Neuronal stem cell (in vitro differentiated cells): ENCODE results near the gene ARHGAP26.
A peak's percentile ranks its signal among the peaks of the same experiment; 100 is the strongest.

Experiments
- DNase-seq: peaks from one replicate; pipeline ENCODE4 v3.0.0-alpha.2; 2013; ENCODE audit warnings: low spot score
- H2AFZ ChIP-seq: one replicate; pipeline ENCODE4 v1.6.1; 2013; ENCODE audit warnings: mild to moderate bottlenecking, low read length, inconsistent platforms
- H2AK5ac ChIP-seq: 2 replicates; pipeline ENCODE4 v1.6.1; 2013; ENCODE audit warnings: low read depth, mild to moderate bottlenecking, inconsistent platforms, low read length, moderate library complexity, mixed read lengths
- H2BK120ac ChIP-seq: 2 replicates; pipeline ENCODE4 v1.6.1; 2013; ENCODE audit warnings: low read depth, mild to moderate bottlenecking, inconsistent platforms, low read length, moderate library complexity, mixed read lengths
- H2BK12ac ChIP-seq: one replicate; pipeline ENCODE4 v1.6.1; 2013; ENCODE audit warnings: low read length, inconsistent platforms
- H2BK15ac ChIP-seq: 2 replicates; pipeline ENCODE4 v1.6.1; 2013; ENCODE audit warnings: mild to moderate bottlenecking, low read length, inconsistent platforms, mixed read lengths
- H2BK5ac ChIP-seq: one replicate; pipeline ENCODE4 v1.6.1; 2013; ENCODE audit warnings: inconsistent platforms, mild to moderate bottlenecking, low read length, moderate library complexity
- H3K14ac ChIP-seq: one replicate; pipeline ENCODE4 v1.6.1; 2013; ENCODE audit warnings: low read length, inconsistent platforms
- H3K18ac ChIP-seq: 2 replicates; pipeline ENCODE4 v1.6.1; 2013; ENCODE audit warnings: low read length, inconsistent platforms
- H3K23ac ChIP-seq: 2 replicates; pipeline ENCODE4 v1.6.1; 2013; ENCODE audit warnings: low read depth, mild to moderate bottlenecking, mixed read lengths, low read length, inconsistent platforms; ENCODE audit not compliant: poor library complexity
- H3K27ac ChIP-seq: replicated peaks from 3 replicates; pipeline ENCODE4 v1.5.1; 2013; ENCODE audit warnings: low read length, inconsistent platforms
- H3K27me3 ChIP-seq, 3 experiments: 2 replicates each; pipeline ENCODE4 v1.6.1; 2013; ENCODE audit warnings: low read length in 3 of 3, mild to moderate bottlenecking in 2 of 3, inconsistent platforms in 1 of 3, low read depth in 1 of 3, mixed read lengths in 1 of 3, moderate library complexity in 1 of 3; ENCODE audit not compliant: control insufficient read depth in 3 of 3, insufficient read depth in 3 of 3
- H3K36me3 ChIP-seq, 2 donors: replicated peaks in 1 of 2; 2 replicates each; pipeline ENCODE4 v1.6.1; 2013; ENCODE audit warnings: low read length in 2 of 2; ENCODE audit not compliant: control insufficient read depth in 2 of 2, insufficient read depth in 2 of 2
- H3K4ac ChIP-seq: 2 replicates; pipeline ENCODE4 v1.6.1; 2013; ENCODE audit warnings: inconsistent platforms, mild to moderate bottlenecking, low read length, moderate library complexity
- H3K4me1 ChIP-seq, 2 donors: 1 replicate in 1 of 2; 2 replicates in 1 of 2; pipeline ENCODE4 v1.6.1; 2013; ENCODE audit warnings: low read length in 2 of 2, low read depth in 1 of 2; ENCODE audit not compliant: control insufficient read depth in 2 of 2, insufficient read depth in 1 of 2
- H3K4me2 ChIP-seq: one replicate; pipeline ENCODE4 v1.6.1; 2013; ENCODE audit warnings: mild to moderate bottlenecking, low read length, inconsistent platforms; ENCODE audit not compliant: insufficient read depth, poor library complexity, severe bottlenecking
- H3K4me3 ChIP-seq, 2 donors: 2 replicates each; pipeline ENCODE4 v1.5.1; 2013; ENCODE audit warnings: low read length in 2 of 2, mild to moderate bottlenecking in 2 of 2, inconsistent platforms in 1 of 2, moderate library complexity in 1 of 2
- H3K79me1 ChIP-seq: one replicate; pipeline ENCODE4 v1.6.1; 2013; ENCODE audit warnings: low read depth, mild to moderate bottlenecking, inconsistent platforms, low read length, moderate library complexity
- H3K9ac ChIP-seq: one replicate; pipeline ENCODE4 v1.6.1; 2013; ENCODE audit warnings: mild to moderate bottlenecking, low read depth, low read length, inconsistent platforms; ENCODE audit not compliant: poor library complexity
- H3K9me3 ChIP-seq, 2 donors: replicated peaks in 1 of 2; 2 replicates each; pipeline versions ENCODE3 to v1.6.1; 2013; ENCODE audit warnings: low read length in 2 of 2, mild to moderate bottlenecking in 2 of 2, inconsistent platforms in 1 of 2, low read depth in 1 of 2, mixed read lengths in 1 of 2, moderate library complexity in 1 of 2; ENCODE audit not compliant: control insufficient read depth in 2 of 2, insufficient read depth in 1 of 2
- H4K8ac ChIP-seq: one replicate; pipeline ENCODE4 v1.6.1; 2013; ENCODE audit warnings: low read depth, mild to moderate bottlenecking, inconsistent platforms, low read length, moderate library complexity
- H4K91ac ChIP-seq: one replicate; pipeline ENCODE4 v1.6.1; 2013; ENCODE audit warnings: low read length, low read depth, mild to moderate bottlenecking, inconsistent platforms; ENCODE audit not compliant: poor library complexity
- WGBS, 2 donors: extraction: QIAGEN DNeasy Blood & Tissue Kit; methylation state at CpG; one replicate each; pipeline ENCODE4 v1.1.7; 2013; ENCODE audit warnings: missing lambda C conversion rate in 2 of 2, mixed read lengths in 1 of 2; ENCODE audit not compliant: insufficient read length in 2 of 2, insufficient replicate concordance in 1 of 2; ENCODE audit errors: extremely low coverage in 2 of 2; 5-methylcytosine and 5-hydroxymethylcytosine counted together

Gene ARHGAP26

GRCh38 chr5:143165049-143165880 is 395.1 kb downstream of the ARHGAP26 start:
- no peak overlapping the region for H4K91ac ChIP-seq
- H3K14ac ChIP-seq: no peak overlapping the region
- no CpG with 5 or more reads among the region's 12 CpGs for WGBS, 2 donors
- H3K27ac ChIP-seq: no peak overlapping the region
- no peak overlapping the region for H3K23ac ChIP-seq
- peaks cover 2 to 10% of the 10 kb centered on the region in 2 donors for H3K4me1 ChIP-seq
- no peak overlapping the region for H3K4me2 ChIP-seq
- H3K27me3 ChIP-seq: no peaks in the 10 kb centered on the region
- H2BK5ac ChIP-seq: no peak overlapping the region
- H3K36me3 ChIP-seq: no peaks in the 10 kb centered on the region
- H3K9me3 ChIP-seq: no peaks in the 10 kb centered on the region
- no peak for DNase-seq
- no peak overlapping the region for H3K4me3 ChIP-seq
- no peak overlapping the region for H4K8ac ChIP-seq
- H2BK120ac ChIP-seq: no peak overlapping the region
- no peak overlapping the region for H2BK12ac ChIP-seq
- H3K18ac ChIP-seq: no peak overlapping the region
- H3K79me1 ChIP-seq: no peaks in the 10 kb centered on the region
- no peak overlapping the region for H3K9ac ChIP-seq
- H3K4ac ChIP-seq: no peak overlapping the region
- no peak overlapping the region for H2AK5ac ChIP-seq
- H2BK15ac ChIP-seq: no peak overlapping the region
- no peak overlapping the region for H2AFZ ChIP-seq

GRCh38 chr5:143166090-143166489 is 395.9 kb downstream of the ARHGAP26 start:
- Histone ChIP-seq H3K79me1 (no peaks in the 10 kb centered on the region), H4K8ac (no peak overlapping the region), H3K27me3 (no peaks in the 10 kb centered on the region), H3K4ac (no peak overlapping the region), H2AFZ (no peak overlapping the region), H3K18ac (peak overlapping the region; percentile 69), H3K23ac (no peak overlapping the region), H3K9ac (no peak overlapping the region), H3K4me1 (peaks cover 2 to 10% of the 10 kb centered on the region in 2 donors), H3K9me3 (no peaks in the 10 kb centered on the region), H3K4me2 (no peak overlapping the region), H3K4me3 (no peak overlapping the region), H2BK5ac (no peak overlapping the region), H3K14ac (no peak overlapping the region), H2BK120ac (no peak overlapping the region), H4K91ac (no peak overlapping the region), H3K36me3 (no peaks in the 10 kb centered on the region), H2BK15ac (no peak overlapping the region), H3K27ac (peak overlapping the region; percentile 15), H2AK5ac (no peak overlapping the region), H2BK12ac (no peak overlapping the region)
- no CpG with 5 or more reads among the region's 4 CpGs for WGBS, 2 donors
- DNase-seq: no peak

- Histone ChIP-seq H3K9me3 (no peaks in the 10 kb centered on the region), H3K23ac (no peak overlapping the region), H2AFZ (no peak overlapping the region), H3K14ac (no peak overlapping the region), H2BK15ac (no peak overlapping the region), H3K27ac (no peak overlapping the region), H3K27me3 (no peaks in the 10 kb centered on the region), H2BK5ac (no peak overlapping the region), H2BK12ac (no peak overlapping the region), H3K18ac (no peak overlapping the region), H3K4me2 (no peak overlapping the region), H2AK5ac (no peak overlapping the region), H4K91ac (no peak overlapping the region), H3K4me3 (no peak overlapping the region), H3K9ac (no peak overlapping the region), H3K36me3 (no peaks in the 10 kb centered on the region), H4K8ac (no peak overlapping the region), H2BK120ac (no peak overlapping the region), H3K4me1 (peaks cover 2 to 10% of the 10 kb centered on the region in 2 donors), H3K4ac (no peak overlapping the region), H3K79me1 (no peaks in the 10 kb centered on the region)
- DNase-seq: no peak
- WGBS, 2 donors: no CpG with 5 or more reads among the region's 8 CpGs
Measured at GRCh38 chr5:143166661-143167420, 396.7 kb downstream of the ARHGAP26 start.

GRCh38 chr5:143168171-143168741 is 398.1 kb downstream of the ARHGAP26 start:
- no peaks in the 10 kb centered on the region for H3K79me1 ChIP-seq
- no peak overlapping the region for H2BK15ac ChIP-seq
- H3K9ac ChIP-seq: no peak overlapping the region
- H3K4me1 ChIP-seq: peaks cover 2 to 11% of the 10 kb centered on the region in 2 donors
- no peak overlapping the region for H2BK5ac ChIP-seq
- no CpG with 5 or more reads among the region's 2 CpGs for WGBS, 2 donors
- H3K14ac ChIP-seq: no peak overlapping the region
- H2BK120ac ChIP-seq: no peak overlapping the region
- no peak overlapping the region for H4K8ac ChIP-seq
- no peaks in the 10 kb centered on the region for H3K9me3 ChIP-seq
- H3K18ac ChIP-seq: no peak overlapping the region
- H3K36me3 ChIP-seq: no peaks in the 10 kb centered on the region
- no peak overlapping the region for H4K91ac ChIP-seq
- no peak overlapping the region for H2AFZ ChIP-seq
- no peak overlapping the region for H2BK12ac ChIP-seq
- no peak overlapping the region for H3K4ac ChIP-seq
- DNase-seq: no peak
- no peak overlapping the region for H3K27ac ChIP-seq
- H2AK5ac ChIP-seq: no peak overlapping the region
- H3K23ac ChIP-seq: no peak overlapping the region
- no peaks in the 10 kb centered on the region for H3K27me3 ChIP-seq
- no peak overlapping the region for H3K4me2 ChIP-seq
- H3K4me3 ChIP-seq: no peak overlapping the region
